SU-DHL-6 (cell line): ENCODE results near the gene PRPF31.

Experiments
- EZH2phosphoT487 ChIP-seq: fragments of 200-600 bp; sonication (generic), shearing (Covaris generic); conservative IDR thresholded peaks from 2 replicates; pipeline ENCODE4 v1.6.1; 2018; ENCODE audit warnings: mild to moderate bottlenecking, antibody characterized with exemption, low read length, moderate library complexity, mixed read lengths
- TF ChIP-seq, protein P1 (sequence below): fragments of 200-600 bp; sonication (generic); IDR thresholded peaks from one replicate; pipeline ENCODE4 v1.5.1; 2017; ENCODE audit warnings: antibody characterized with exemption, mild to moderate bottlenecking, low read length, moderate library complexity; ENCODE audit not compliant: insufficient read depth, poor library complexity, severe bottlenecking

DNA sequence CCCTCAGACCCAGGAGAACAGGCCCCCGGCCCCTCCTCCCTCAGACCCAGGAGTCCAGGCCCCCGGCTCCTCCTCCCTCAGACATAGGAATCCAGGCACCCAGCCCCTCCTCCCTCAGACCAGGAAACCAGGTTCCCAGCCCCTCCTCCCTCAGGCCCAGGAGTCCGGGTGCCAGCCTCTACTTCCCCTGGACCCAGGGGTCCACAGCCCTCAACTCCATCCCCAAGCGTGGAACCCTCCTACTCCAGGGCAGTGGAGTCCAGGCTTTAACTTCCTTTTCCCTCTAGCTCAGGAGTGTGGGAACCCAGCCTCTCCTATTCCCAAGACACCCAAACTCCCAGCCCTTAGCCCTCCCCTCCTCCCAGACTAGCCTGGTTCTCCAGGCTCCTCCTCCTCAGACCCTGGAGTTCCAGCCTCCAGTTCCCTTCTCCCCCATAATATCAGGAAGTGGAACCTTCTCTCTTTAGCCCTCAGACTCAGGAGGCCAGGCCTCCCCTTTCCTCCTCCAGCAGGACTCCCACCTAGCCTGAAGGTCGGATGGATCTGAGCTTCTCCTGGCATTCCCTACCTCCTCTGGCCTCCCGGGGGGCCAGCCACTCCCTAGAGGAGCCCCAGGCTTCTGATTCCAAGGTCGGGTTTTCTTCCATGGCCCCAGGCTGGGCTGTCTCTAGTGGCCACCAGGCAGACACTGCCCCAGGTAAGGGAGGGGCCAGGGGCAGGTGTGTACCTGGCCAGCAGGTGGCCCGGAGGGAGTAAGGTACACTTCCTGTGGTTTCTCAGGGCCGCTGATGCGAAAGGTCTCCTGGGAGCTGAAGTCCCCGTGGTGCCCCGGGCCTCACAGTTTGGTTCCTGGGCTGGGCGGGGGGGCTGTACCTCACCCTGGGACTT is 57.2 kb downstream of the PRPF31 start, which contains the start of gene TMC4:
- TF ChIP-seq, protein P1, sequence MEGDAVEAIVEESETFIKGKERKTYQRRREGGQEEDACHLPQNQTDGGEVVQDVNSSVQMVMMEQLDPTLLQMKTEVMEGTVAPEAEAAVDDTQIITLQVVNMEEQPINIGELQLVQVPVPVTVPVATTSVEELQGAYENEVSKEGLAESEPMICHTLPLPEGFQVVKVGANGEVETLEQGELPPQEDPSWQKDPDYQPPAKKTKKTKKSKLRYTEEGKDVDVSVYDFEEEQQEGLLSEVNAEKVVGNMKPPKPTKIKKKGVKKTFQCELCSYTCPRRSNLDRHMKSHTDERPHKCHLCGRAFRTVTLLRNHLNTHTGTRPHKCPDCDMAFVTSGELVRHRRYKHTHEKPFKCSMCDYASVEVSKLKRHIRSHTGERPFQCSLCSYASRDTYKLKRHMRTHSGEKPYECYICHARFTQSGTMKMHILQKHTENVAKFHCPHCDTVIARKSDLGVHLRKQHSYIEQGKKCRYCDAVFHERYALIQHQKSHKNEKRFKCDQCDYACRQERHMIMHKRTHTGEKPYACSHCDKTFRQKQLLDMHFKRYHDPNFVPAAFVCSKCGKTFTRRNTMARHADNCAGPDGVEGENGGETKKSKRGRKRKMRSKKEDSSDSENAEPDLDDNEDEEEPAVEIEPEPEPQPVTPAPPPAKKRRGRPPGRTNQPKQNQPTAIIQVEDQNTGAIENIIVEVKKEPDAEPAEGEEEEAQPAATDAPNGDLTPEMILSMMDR, result no peak
- TF ChIP-seq EZH2phosphoT487, result no peak
